Activated CD8-positive, alpha-beta memory T cell treated with anti-CD3 and anti-CD28 coated beads for 36 hours (primary cell): Measurements from ENCODE around the gene ARFGAP1. TPM values are rescaled to one million over a fixed set of nuclear protein-coding genes. Genes with fewer than 3 reads are reported as not detected.
"Not testable (repeated sequence)": the region's sequence is repeated elsewhere in the genome, so short reads cannot be mapped to it uniquely, and the experiment has no call there.

Experiments used
- CTCF ChIA-PET: fragments of 350-600 bp; sonication (Branson Sonifier 250); formaldehyde crosslinking; loops from one replicate; lab custom pipeline; 2021; ENCODE audit warnings: antibody characterized with exemption; lab: Charles Lee
- POLR2A ChIA-PET: fragments of 350-600 bp; sonication (Branson Sonifier 250); formaldehyde crosslinking; loops from one replicate; lab custom pipeline; 2021; ENCODE audit warnings: antibody characterized with exemption; lab: Charles Lee
- total RNA-seq, 2 experiments: library from RNA; stranded (reverse); gene quantifications; one replicate each; pipeline ENCODE4 v1.2.3, GENCODE V29; 2021

ARFGAP1 gene
- total RNA-seq, 2 experiments from 2014 or later, result 74.9 to 77.8 TPM

GRCh38 chr20:63238031-63238430 is 34.6 kb upstream of the ARFGAP1 start:
- POLR2A ChIA-PET, result no interaction called here
- CTCF ChIA-PET, result no interaction called here

GRCh38 chr20:63238514-63239125 is 34.0 kb upstream of the ARFGAP1 start:
- ChIA-PET POLR2A (no interaction called here), CTCF (no interaction called here)

- ChIA-PET CTCF (interaction anchor here (1.8 kb wide), 1 partner anchor 16 kb away, joined by 5 read pairs; no protein-coding TSS in a partner anchor), POLR2A (interaction anchor here (0.5 kb wide), 1 partner anchor 143 kb away, joined by 4 read pairs; no protein-coding TSS in a partner anchor)
Observed at GRCh38 chr20:63239431-63239830, 33.2 kb upstream of the ARFGAP1 start.

- POLR2A ChIA-PET, result no interaction called here
- CTCF ChIA-PET, result interaction anchor here (1.8 kb wide), 1 partner anchor 17 kb away, joined by 5 read pairs; no protein-coding TSS in a partner anchor
Observed at GRCh38 chr20:63240004-63240403, 32.6 kb upstream of the ARFGAP1 start.

- ChIA-PET CTCF (interaction anchor here (1.8 kb wide), 1 partner anchor 18 kb away, joined by 5 read pairs; no protein-coding TSS in a partner anchor), POLR2A (no interaction called here)
Observed at GRCh38 chr20:63241272-63241671, 31.3 kb upstream of the ARFGAP1 start.

- POLR2A ChIA-PET, result no interaction called here
- CTCF ChIA-PET, result interaction anchor here (1.7 kb wide), 1 partner anchor 19 kb away, joined by 5 read pairs; no protein-coding TSS in a partner anchor
Observed at GRCh38 chr20:63242736-63243135, 29.9 kb upstream of the ARFGAP1 start.

- POLR2A ChIA-PET, result no interaction called here
- CTCF ChIA-PET, result interaction anchor here (1.7 kb wide), 1 partner anchor 20 kb away, joined by 5 read pairs; no protein-coding TSS in a partner anchor
Observed at GRCh38 chr20:63243604-63244247, 28.9 kb upstream of the ARFGAP1 start.

- CTCF ChIA-PET, result interaction anchor here (1.7 kb wide), 1 partner anchor 21 kb away, joined by 5 read pairs; no protein-coding TSS in a partner anchor
- POLR2A ChIA-PET, result no interaction called here
Observed at GRCh38 chr20:63244468-63244867, 28.1 kb upstream of the ARFGAP1 start.

- POLR2A ChIA-PET, result no interaction called here
- CTCF ChIA-PET, result interaction anchor here (0.7 to 1.6 kb wide), 3 partner anchors 16 to 252 kb away, joined by 3 to 5 read pairs (median 3); no protein-coding TSS in a partner anchor
Observed at GRCh38 chr20:63246490-63247288, 25.9 kb upstream of the ARFGAP1 start.

GRCh38 chr20:63247671-63248228 is 24.9 kb upstream of the ARFGAP1 start:
- CTCF ChIA-PET, result no interaction called here
- POLR2A ChIA-PET, result no interaction called here

GRCh38 chr20:63248835-63249591 is 23.6 kb upstream of the ARFGAP1 start:
- POLR2A ChIA-PET, result no interaction called here
- CTCF ChIA-PET, result no interaction called here

GRCh38 chr20:63249891-63250290 is 22.7 kb upstream of the ARFGAP1 start:
- ChIA-PET POLR2A (no interaction called here), CTCF (no interaction called here)

- CTCF ChIA-PET, POLR2A ChIA-PET: not testable (repeated sequence)
Observed at GRCh38 chr20:63251350-63251749, 21.3 kb upstream of the ARFGAP1 start.

- POLR2A ChIA-PET, result interaction anchor here (0.5 kb wide), 1 partner anchor 21 kb away, joined by 3 read pairs; no protein-coding TSS in a partner anchor
- CTCF ChIA-PET, result no interaction called here
Observed at GRCh38 chr20:63252284-63252711, 20.3 kb upstream of the ARFGAP1 start.

GRCh38 chr20:63253065-63253437 is 19.6 kb upstream of the ARFGAP1 start:
- ChIA-PET CTCF (interaction anchor here (0.8 kb wide), 1 partner anchor 30 kb away, joined by 3 read pairs; no protein-coding TSS in a partner anchor), POLR2A (no interaction called here)

GRCh38 chr20:63253438-63254231 is 19.0 kb upstream of the ARFGAP1 start:
- ChIA-PET CTCF (interaction anchor here (0.8 kb wide), 1 partner anchor 30 kb away, joined by 3 read pairs; no protein-coding TSS in a partner anchor), POLR2A (no interaction called here)

GRCh38 chr20:63254232-63254605 is 18.4 kb upstream of the ARFGAP1 start, which contains the start of gene NKAIN4:
Gene NKAIN4, minus strand, starts transcription at chr20:63254463. Its CDS starts 13 bp downstream, at chr20:63254450.
- CTCF ChIA-PET, result no interaction called here
- POLR2A ChIA-PET, result no interaction called here
